ENCODE data around the gene TLE5.

DNA sequence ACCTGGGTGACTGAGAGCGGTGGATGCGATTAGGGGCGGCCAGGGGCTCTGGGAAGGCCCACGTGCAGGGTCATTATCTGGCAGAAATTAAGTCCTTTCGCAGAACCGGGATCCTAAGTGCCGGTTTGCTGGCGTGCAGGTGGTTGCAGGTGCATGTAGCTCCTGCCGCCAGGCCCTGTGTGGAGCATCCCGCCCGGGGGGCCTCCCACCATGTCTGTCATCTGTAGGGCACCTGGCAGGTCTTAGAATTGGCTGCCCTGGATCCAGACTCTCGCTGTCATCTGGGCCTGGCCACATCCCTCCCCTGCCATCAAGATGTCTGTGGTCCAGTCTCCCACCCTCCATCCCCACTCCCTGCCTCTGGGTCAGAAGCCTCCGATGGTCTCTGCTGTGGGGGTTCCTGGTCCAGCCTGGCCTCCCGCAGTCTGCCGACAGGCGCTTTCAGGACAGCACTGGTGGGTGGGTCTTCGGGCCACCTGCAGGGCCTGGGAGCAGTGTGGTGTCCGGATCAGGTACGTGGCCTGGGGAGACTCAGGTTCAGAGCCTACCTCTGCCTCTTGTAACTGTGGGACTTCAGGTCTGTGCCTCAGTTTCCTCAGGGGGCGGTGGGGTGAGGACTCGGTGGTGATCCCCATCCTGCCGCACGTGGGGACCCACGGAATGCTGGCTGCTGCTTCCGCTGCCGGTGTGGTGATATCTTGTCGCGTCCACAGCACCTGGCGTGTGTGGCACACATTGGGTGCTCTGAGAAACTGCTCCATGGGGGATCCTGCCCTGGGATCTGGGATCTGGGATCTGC lies 37.3 kb upstream of the TLE5 start:
- TF ChIP-seq ZFP30 (CRISPR knock-in tag; IDR thresholded peaks at IDR 0.05): no peak
- TF ChIP-seq POU6F1 (CRISPR knock-in tag; IDR thresholded peaks at IDR 0.05; ENCODE audit: borderline replicate concordance, low read depth): no peak
- no peak for TF ChIP-seq TOX (CRISPR knock-in tag; IDR thresholded peaks at IDR 0.05; ENCODE audit: borderline replicate concordance)
- TF ChIP-seq, protein P1, sequence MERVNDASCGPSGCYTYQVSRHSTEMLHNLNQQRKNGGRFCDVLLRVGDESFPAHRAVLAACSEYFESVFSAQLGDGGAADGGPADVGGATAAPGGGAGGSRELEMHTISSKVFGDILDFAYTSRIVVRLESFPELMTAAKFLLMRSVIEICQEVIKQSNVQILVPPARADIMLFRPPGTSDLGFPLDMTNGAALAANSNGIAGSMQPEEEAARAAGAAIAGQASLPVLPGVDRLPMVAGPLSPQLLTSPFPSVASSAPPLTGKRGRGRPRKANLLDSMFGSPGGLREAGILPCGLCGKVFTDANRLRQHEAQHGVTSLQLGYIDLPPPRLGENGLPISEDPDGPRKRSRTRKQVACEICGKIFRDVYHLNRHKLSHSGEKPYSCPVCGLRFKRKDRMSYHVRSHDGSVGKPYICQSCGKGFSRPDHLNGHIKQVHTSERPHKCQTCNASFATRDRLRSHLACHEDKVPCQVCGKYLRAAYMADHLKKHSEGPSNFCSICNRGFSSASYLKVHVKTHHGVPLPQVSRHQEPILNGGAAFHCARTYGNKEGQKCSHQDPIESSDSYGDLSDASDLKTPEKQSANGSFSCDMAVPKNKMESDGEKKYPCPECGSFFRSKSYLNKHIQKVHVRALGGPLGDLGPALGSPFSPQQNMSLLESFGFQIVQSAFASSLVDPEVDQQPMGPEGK (CRISPR knock-in tag; IDR thresholded peaks at IDR 0.05; ENCODE audit: borderline replicate concordance): no peak
- TF ChIP-seq OSR1 (CRISPR knock-in tag; IDR thresholded peaks at IDR 0.05): no peak
- no peak for TF ChIP-seq ARNTL (CRISPR knock-in tag; IDR thresholded peaks at IDR 0.05; ENCODE audit: borderline replicate concordance, low read depth)
- TF ChIP-seq ZNF70 (CRISPR knock-in tag; IDR thresholded peaks at IDR 0.05): no peak
- TF ChIP-seq, protein P2, sequence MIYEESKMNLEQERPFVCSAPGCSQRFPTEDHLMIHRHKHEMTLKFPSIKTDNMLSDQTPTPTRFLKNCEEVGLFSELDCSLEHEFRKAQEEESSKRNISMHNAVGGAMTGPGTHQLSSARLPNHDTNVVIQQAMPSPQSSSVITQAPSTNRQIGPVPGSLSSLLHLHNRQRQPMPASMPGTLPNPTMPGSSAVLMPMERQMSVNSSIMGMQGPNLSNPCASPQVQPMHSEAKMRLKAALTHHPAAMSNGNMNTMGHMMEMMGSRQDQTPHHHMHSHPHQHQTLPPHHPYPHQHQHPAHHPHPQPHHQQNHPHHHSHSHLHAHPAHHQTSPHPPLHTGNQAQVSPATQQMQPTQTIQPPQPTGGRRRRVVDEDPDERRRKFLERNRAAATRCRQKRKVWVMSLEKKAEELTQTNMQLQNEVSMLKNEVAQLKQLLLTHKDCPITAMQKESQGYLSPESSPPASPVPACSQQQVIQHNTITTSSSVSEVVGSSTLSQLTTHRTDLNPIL (CRISPR knock-in tag; IDR thresholded peaks at IDR 0.05; ENCODE audit: low read depth): no peak
- TF ChIP-seq ZNF565 (CRISPR knock-in tag; conservative IDR thresholded peaks at IDR 0.05; ENCODE audit: low read depth): no peak
- TF ChIP-seq RARB (CRISPR knock-in tag; IDR thresholded peaks at IDR 0.05): no peak
- no peak for TF ChIP-seq ISL1 (CRISPR knock-in tag; IDR thresholded peaks at IDR 0.05)

Data from SK-N-SH treated with all-trans-retinoic acid at 6 μM for 48 hours (cell line).